Astrocyte (in vitro differentiated cells and primary cell): Measurements from ENCODE around the gene THSD7B.

ENCODE experiments used
- EZH2 ChIP-seq: IDR thresholded peaks from 2 replicates; pipeline ENCODE4 v1.6.1; 2012; ENCODE audit warnings: mild to moderate bottlenecking, low read length, inconsistent platforms; ENCODE audit not compliant: insufficient read depth
- TF ChIP-seq, protein P1 (sequence below): IDR thresholded peaks from 2 replicates; pipeline ENCODE4 v1.5.1; 2011; ENCODE audit warnings: low read depth, mild to moderate bottlenecking, inconsistent platforms, low read length, moderate library complexity; ENCODE audit not compliant: insufficient read depth

GRCh38 chr2:137262594-137262993 lies 497.2 kb downstream of the THSD7B start:
- TF ChIP-seq, protein P1, sequence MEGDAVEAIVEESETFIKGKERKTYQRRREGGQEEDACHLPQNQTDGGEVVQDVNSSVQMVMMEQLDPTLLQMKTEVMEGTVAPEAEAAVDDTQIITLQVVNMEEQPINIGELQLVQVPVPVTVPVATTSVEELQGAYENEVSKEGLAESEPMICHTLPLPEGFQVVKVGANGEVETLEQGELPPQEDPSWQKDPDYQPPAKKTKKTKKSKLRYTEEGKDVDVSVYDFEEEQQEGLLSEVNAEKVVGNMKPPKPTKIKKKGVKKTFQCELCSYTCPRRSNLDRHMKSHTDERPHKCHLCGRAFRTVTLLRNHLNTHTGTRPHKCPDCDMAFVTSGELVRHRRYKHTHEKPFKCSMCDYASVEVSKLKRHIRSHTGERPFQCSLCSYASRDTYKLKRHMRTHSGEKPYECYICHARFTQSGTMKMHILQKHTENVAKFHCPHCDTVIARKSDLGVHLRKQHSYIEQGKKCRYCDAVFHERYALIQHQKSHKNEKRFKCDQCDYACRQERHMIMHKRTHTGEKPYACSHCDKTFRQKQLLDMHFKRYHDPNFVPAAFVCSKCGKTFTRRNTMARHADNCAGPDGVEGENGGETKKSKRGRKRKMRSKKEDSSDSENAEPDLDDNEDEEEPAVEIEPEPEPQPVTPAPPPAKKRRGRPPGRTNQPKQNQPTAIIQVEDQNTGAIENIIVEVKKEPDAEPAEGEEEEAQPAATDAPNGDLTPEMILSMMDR = no peak
- TF ChIP-seq EZH2 = no peak
